ENCODE results near the gene HMX1. TPM values are rescaled to one million over a fixed set of nuclear protein-coding genes. Genes with fewer than 3 reads are reported as not detected.

Gene HMX1
- total RNA-seq, 1 experiment from 2014 or later, result 0.20 TPM

- Histone ChIP-seq H3K4me1 (no peaks in the 10 kb centered on the region), H3K36me3 (ENCODE audit: control insufficient read depth, insufficient read depth, low read length) (no peaks in the 10 kb centered on the region), H3K4me3 (ENCODE audit: low read depth, low read length) (no peak overlapping the region), H3K9me3 (no peaks in the 10 kb centered on the region), H3K27me3 (replicated peaks; ENCODE audit: control insufficient read depth, insufficient read depth, low read length) (no peaks in the 10 kb centered on the region)
- Mint-ChIP-seq H3K4me1 (ENCODE audit: low read depth, unreplicated experiment) (no peaks in the 10 kb centered on the region), H3K9me3 (ENCODE audit: unreplicated experiment) (peaks cover 4% of the 10 kb centered on the region), H3K27me3 (ENCODE audit: insufficient read depth, unreplicated experiment) (peaks cover 20% of the 10 kb centered on the region), H3K27ac (ENCODE audit: unreplicated experiment) (no peak overlapping the region), H3K4me3 (ENCODE audit: unreplicated experiment) (no peak overlapping the region), H3K36me3 (ENCODE audit: insufficient read depth, unreplicated experiment) (no peaks in the 10 kb centered on the region)
- no peak for TF ChIP-seq CTCF (IDR thresholded peaks at IDR 0.05; ENCODE audit: insufficient read depth in 1 of 2, low read depth in 1 of 2, low read length in 1 of 2, severe bottlenecking in 1 of 2, unreplicated experiment in 1 of 2)
- BruUV-seq (replicated peaks), result no TSS peak
- CTCF ChIA-PET, result no interaction called here
- peak in 1 of 2 experiments; percentile 12 for DNase-seq
- intact Hi-C loops (cut with micrococcal nuclease; ENCODE audit: unreplicated experiment), result no loop called here
- POLR2A ChIA-PET, result no interaction called here
Measured at GRCh38 chr4:8906668-8906970, 35.0 kb upstream of the HMX1 start.

- Mint-ChIP-seq H3K9me3 (ENCODE audit: unreplicated experiment) (peaks cover 6% of the 10 kb centered on the region), H3K4me1 (ENCODE audit: low read depth, unreplicated experiment) (no peaks in the 10 kb centered on the region), H3K4me3 (ENCODE audit: unreplicated experiment) (no peak overlapping the region), H3K27me3 (ENCODE audit: insufficient read depth, unreplicated experiment) (peaks cover 20% of the 10 kb centered on the region), H3K36me3 (ENCODE audit: insufficient read depth, unreplicated experiment) (no peaks in the 10 kb centered on the region), H3K27ac (ENCODE audit: unreplicated experiment) (no peak overlapping the region)
- no peak overlapping the region for H3K4me3 ChIP-seq (ENCODE audit: low read depth, low read length)
- no peak for TF ChIP-seq CTCF (IDR thresholded peaks at IDR 0.05; ENCODE audit: insufficient read depth in 1 of 2, low read depth in 1 of 2, low read length in 1 of 2, severe bottlenecking in 1 of 2, unreplicated experiment in 1 of 2)
- H3K36me3 ChIP-seq (ENCODE audit: control insufficient read depth, insufficient read depth, low read length), result no peaks in the 10 kb centered on the region
- intact Hi-C loops (cut with micrococcal nuclease; ENCODE audit: unreplicated experiment), result no loop called here
- no peaks in the 10 kb centered on the region for H3K27me3 ChIP-seq (replicated peaks; ENCODE audit: control insufficient read depth, insufficient read depth, low read length)
- ChIA-PET POLR2A (no interaction called here), CTCF (no interaction called here)
- H3K4me1 ChIP-seq, result no peaks in the 10 kb centered on the region
- no peaks in the 10 kb centered on the region for H3K9me3 ChIP-seq
- no TSS peak for BruUV-seq (replicated peaks)
- DNase-seq, result peak in 1 of 2 experiments; percentile 26
Measured at GRCh38 chr4:8905773-8906667, 34.4 kb upstream of the HMX1 start.

- POLR2A ChIA-PET, result no interaction called here
Measured at GRCh38 chr4:8905226-8905772, 33.7 kb upstream of the HMX1 start.

More at GRCh38 chr4:8905226-8905772, 33.7 kb upstream of the HMX1 start:
- Mint-ChIP-seq H3K36me3 (ENCODE audit: insufficient read depth, unreplicated experiment) (no peaks in the 10 kb centered on the region), H3K27me3 (ENCODE audit: insufficient read depth, unreplicated experiment) (peaks cover 17% of the 10 kb centered on the region), H3K4me3 (ENCODE audit: unreplicated experiment) (no peak overlapping the region), H3K27ac (ENCODE audit: unreplicated experiment) (no peak overlapping the region), H3K9me3 (ENCODE audit: unreplicated experiment) (peaks cover 6% of the 10 kb centered on the region), H3K4me1 (ENCODE audit: low read depth, unreplicated experiment) (no peaks in the 10 kb centered on the region)
- Histone ChIP-seq H3K9me3 (no peaks in the 10 kb centered on the region), H3K4me3 (ENCODE audit: low read depth, low read length) (no peak overlapping the region), H3K4me1 (no peaks in the 10 kb centered on the region), H3K27me3 (replicated peaks; ENCODE audit: control insufficient read depth, insufficient read depth, low read length) (no peaks in the 10 kb centered on the region), H3K36me3 (ENCODE audit: control insufficient read depth, insufficient read depth, low read length) (no peaks in the 10 kb centered on the region)
- intact Hi-C loops (cut with micrococcal nuclease; ENCODE audit: unreplicated experiment), result no loop called here
- TF ChIP-seq CTCF (IDR thresholded peaks at IDR 0.05; ENCODE audit: insufficient read depth in 1 of 2, low read depth in 1 of 2, low read length in 1 of 2, severe bottlenecking in 1 of 2, unreplicated experiment in 1 of 2), result no peak
- DNase-seq, result no peak
- BruUV-seq (replicated peaks), result no TSS peak
- CTCF ChIA-PET, result no interaction called here

All from Caco-2 (cell line).